Measurements from ENCODE around the gene PAN3. TPM values are rescaled to one million over a fixed set of nuclear protein-coding genes. Genes with fewer than 3 reads are reported as not detected.
"Not testable (repeated sequence)": the region's sequence is repeated elsewhere in the genome, so short reads cannot be mapped to it uniquely, and the experiment has no call there.

The PAN3 gene
- total and polyA plus RNA-seq, 10 donors, result 18.4 to 85.8 (median 70.1) TPM

DNA sequence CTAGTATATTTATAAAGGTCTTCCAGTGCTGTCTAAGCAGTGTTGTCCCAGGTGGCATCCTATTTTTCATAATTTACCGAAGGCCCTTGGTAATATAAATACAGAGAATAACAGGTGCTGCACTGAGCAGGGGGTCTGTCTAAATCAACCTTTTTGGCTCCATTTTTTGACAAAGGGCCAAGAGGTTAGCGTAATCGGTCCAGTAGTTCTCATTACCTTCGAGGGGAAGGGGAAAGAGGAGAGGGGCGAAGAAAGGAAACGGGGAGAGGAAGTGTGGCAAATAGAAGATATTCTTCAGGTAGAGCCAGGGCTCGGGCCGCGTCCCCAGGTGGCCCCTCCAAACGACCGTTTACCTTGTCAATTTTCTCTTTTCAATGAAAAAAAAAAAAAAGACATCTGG lies 749 bp upstream of the PAN3 start:
- WGBS, 5 donors, result 0 to 1% (median 0%) methylated on average over 11 of the region's 11 CpGs
- peak overlapping the region; percentile 94 to 100 (median 99) for H3K27ac ChIP-seq
- H3K36me3 ChIP-seq, result no peaks in the 10 kb centered on the region
- TF ChIP-seq POLR2A (IDR thresholded peaks at IDR 0.05) (no peak), POLR2AphosphoS5 (IDR thresholded peaks at IDR 0.05) (no peak)
- TF ChIP-seq, protein P1, sequence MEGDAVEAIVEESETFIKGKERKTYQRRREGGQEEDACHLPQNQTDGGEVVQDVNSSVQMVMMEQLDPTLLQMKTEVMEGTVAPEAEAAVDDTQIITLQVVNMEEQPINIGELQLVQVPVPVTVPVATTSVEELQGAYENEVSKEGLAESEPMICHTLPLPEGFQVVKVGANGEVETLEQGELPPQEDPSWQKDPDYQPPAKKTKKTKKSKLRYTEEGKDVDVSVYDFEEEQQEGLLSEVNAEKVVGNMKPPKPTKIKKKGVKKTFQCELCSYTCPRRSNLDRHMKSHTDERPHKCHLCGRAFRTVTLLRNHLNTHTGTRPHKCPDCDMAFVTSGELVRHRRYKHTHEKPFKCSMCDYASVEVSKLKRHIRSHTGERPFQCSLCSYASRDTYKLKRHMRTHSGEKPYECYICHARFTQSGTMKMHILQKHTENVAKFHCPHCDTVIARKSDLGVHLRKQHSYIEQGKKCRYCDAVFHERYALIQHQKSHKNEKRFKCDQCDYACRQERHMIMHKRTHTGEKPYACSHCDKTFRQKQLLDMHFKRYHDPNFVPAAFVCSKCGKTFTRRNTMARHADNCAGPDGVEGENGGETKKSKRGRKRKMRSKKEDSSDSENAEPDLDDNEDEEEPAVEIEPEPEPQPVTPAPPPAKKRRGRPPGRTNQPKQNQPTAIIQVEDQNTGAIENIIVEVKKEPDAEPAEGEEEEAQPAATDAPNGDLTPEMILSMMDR (IDR thresholded peaks at IDR 0.05 in 8 of 11, conservative IDR thresholded peaks at IDR 0.05 in 3 of 11), result no peak
- no peak for DNase-seq
- intact Hi-C loops (cut with DNase I; ENCODE audit: low total_unique reads), result no loop called here
- H3K4me3 ChIP-seq, result peak overlapping the region; percentile 69 to 99 (median 97)
- peaks cover 26 to 53% (median 46%) of the 10 kb centered on the region in 6 donors for H3K4me1 ChIP-seq
- no peaks in the 10 kb centered on the region for H3K27me3 ChIP-seq (replicated peaks in 1 of 7)
- no peaks in the 10 kb centered on the region for H3K9me3 ChIP-seq

- peak overlapping the region; percentile 94 to 100 (median 99) for H3K27ac ChIP-seq
- H3K4me1 ChIP-seq, result peaks cover 31 to 66% (median 56%) of the 10 kb centered on the region in 6 donors
- 0 to 1% (median 1%) methylated on average over 27 to 60 of the region's 60 CpGs for WGBS, 5 donors
- no peaks in the 10 kb centered on the region for H3K36me3 ChIP-seq
- DNase-seq, result peak; percentile 96
- TF ChIP-seq POLR2AphosphoS5 (IDR thresholded peaks at IDR 0.05) (peak; percentile 89 to 93 (median 91)), POLR2A (IDR thresholded peaks at IDR 0.05) (peak in 1 of 3 donors; percentile 43)
- TF ChIP-seq, protein P1 (IDR thresholded peaks at IDR 0.05 in 8 of 11, conservative IDR thresholded peaks at IDR 0.05 in 3 of 11), result no peak
- intact Hi-C loops (cut with DNase I; ENCODE audit: low total_unique reads), result no loop called here
- peak overlapping the region; percentile 69 to 99 (median 97) for H3K4me3 ChIP-seq
- H3K27me3 ChIP-seq (replicated peaks in 1 of 7), result no peaks in the 10 kb centered on the region
- no peaks in the 10 kb centered on the region for H3K9me3 ChIP-seq
Observed at GRCh38 chr13:28138756-28139470, 568 bp downstream of the PAN3 start.

DNA sequence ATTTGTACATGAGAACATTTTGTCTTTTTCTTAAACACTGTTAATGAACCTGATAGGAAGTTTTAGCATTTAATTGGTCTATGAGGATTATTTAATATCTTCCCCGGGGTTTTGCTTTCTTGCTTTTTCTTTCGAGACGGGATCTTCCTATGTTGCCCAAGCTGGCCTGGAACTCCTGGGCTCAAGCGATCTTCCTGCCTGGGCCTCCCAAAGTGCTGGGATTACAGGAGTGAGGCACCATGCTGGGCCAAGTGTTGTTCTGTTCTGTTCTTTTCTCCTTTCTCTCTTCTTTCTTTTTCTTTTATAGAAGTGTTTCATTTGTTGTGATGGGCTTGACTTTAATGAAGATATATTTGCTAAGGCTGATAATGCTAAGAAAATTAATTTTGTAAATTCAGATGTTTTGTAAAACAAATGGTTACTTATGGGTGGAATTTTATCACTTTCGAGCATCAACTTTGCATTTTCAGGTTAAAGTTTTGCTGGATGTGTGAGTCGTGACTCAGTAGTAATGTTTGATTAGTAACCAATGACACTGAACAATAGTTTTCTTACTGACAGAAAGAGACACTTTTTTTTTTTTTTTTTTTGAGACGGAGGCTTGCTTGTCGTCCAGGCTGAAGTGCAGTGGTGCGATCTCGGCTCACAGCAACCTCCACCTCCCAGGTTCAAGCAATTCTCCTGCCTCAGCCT lies 2.2 kb downstream of the PAN3 start:
- peaks cover 31 to 80% (median 59%) of the 10 kb centered on the region in 6 donors for H3K4me1 ChIP-seq
- peak overlapping the region in 6 of 8 donors; percentile 36 to 100 (median 99) for H3K27ac ChIP-seq
- no peaks in the 10 kb centered on the region for H3K27me3 ChIP-seq (replicated peaks in 1 of 7)
- H3K4me3 ChIP-seq, result peak overlapping the region; percentile 29 to 99 (median 97)
- no peak for DNase-seq
- WGBS, 5 donors, result 34 to 59% (median 46%) methylated on average over 10 of the region's 10 CpGs
- peaks cover 0 to 8% (median 0%) of the 10 kb centered on the region in 6 donors for H3K36me3 ChIP-seq
- TF ChIP-seq POLR2A (IDR thresholded peaks at IDR 0.05), result no peak
- TF ChIP-seq POLR2AphosphoS5 (IDR thresholded peaks at IDR 0.05), result no peak
- TF ChIP-seq, protein P1 (IDR thresholded peaks at IDR 0.05 in 8 of 11, conservative IDR thresholded peaks at IDR 0.05 in 3 of 11), result no peak
- no peaks in the 10 kb centered on the region for H3K9me3 ChIP-seq
- intact Hi-C loops (cut with DNase I; ENCODE audit: low total_unique reads), result no loop called here

DNA sequence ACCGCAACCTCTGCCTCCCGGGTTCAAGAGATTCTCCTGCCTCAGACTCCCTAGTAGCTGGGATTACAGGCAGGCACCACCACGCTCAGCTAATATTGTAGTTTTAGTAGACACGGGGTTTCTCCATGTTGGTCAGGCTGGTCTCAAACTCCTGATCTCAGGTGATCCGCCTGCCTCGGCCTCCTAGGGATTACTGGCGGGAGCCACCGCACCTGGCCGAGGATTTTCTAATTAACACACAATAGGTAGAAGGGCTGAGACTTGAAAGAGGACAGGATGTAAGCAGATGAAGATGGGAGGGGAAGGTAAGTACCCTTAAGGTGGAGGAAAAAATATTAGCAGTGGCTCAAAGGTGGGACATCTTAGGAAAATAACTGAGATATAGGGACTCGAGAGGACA lies 3.2 kb downstream of the PAN3 start:
- Histone ChIP-seq H3K4me1 (peaks cover 31 to 82% (median 61%) of the 10 kb centered on the region in 6 donors), H3K4me3 (peak overlapping the region in 1 of 8 donors; percentile 1), H3K36me3 (peaks cover 0 to 11% (median 0%) of the 10 kb centered on the region in 6 donors)
- H3K27me3 ChIP-seq (replicated peaks in 1 of 7); DNase-seq; intact Hi-C loops (cut with DNase I; ENCODE audit: low total_unique reads); H3K9me3 ChIP-seq; H3K27ac ChIP-seq: not testable (repeated sequence)
- 61 to 86% (median 79%) methylated on average over 10 of the region's 10 CpGs for WGBS, 5 donors
